ENCODE measurements around the gene EMSY.

DNA sequence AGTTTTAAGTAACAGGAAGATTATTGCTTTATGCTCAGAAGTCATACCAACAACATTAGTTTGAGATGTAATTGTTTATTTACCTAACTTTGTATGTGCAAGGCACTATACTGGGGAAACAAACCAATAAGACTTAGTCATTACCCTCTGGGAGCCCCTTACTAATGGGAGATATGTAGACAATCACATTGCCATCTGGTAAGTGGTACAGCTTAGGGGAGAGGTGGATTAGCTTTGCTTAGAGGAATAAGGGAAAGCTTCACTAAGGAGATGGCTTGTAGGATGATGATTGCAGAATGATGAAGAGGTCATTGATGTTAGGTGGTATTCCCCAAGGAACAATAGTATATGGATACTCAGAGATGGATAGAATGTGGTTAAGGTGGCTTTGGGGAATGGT lies 17.5 kb downstream of the EMSY start:
- TF ChIP-seq, protein P1, sequence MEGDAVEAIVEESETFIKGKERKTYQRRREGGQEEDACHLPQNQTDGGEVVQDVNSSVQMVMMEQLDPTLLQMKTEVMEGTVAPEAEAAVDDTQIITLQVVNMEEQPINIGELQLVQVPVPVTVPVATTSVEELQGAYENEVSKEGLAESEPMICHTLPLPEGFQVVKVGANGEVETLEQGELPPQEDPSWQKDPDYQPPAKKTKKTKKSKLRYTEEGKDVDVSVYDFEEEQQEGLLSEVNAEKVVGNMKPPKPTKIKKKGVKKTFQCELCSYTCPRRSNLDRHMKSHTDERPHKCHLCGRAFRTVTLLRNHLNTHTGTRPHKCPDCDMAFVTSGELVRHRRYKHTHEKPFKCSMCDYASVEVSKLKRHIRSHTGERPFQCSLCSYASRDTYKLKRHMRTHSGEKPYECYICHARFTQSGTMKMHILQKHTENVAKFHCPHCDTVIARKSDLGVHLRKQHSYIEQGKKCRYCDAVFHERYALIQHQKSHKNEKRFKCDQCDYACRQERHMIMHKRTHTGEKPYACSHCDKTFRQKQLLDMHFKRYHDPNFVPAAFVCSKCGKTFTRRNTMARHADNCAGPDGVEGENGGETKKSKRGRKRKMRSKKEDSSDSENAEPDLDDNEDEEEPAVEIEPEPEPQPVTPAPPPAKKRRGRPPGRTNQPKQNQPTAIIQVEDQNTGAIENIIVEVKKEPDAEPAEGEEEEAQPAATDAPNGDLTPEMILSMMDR (IDR thresholded peaks at IDR 0.05), result no peak
- TF ChIP-seq POLR2A (IDR thresholded peaks at IDR 0.05), result no peak
